A549 (cell line): Measurements from ENCODE around the gene CPAMD8. TPM values are rescaled to one million over a fixed set of nuclear protein-coding genes. Genes with fewer than 3 reads are reported as not detected.

ENCODE experiments used
- ATAC-seq, 2 experiments: fragments of 200-7000 bp in 1 of 2; fragments of >200 bp in 1 of 2; cut with Nextera tagmentation in 1 of 2; cut with Tn5 transposase in 1 of 2; 3 replicates each; pipeline versions ENCODE4 v1.8.0 to v1.9.1; 2018 to 2020; ENCODE audit warnings: mild to moderate bottlenecking in 1 of 2, moderate library complexity in 1 of 2
- CTCF ChIA-PET: fragments of 300-600 bp; sonication (Branson Sonifier 250); formaldehyde crosslinking; extraction: SDS; loops from one replicate; lab custom pipeline; 2021; ENCODE audit warnings: antibody characterized with exemption, inconsistent platforms; lab: Yijun Ruan, JAX
- POLR2A ChIA-PET: fragments of 350-600 bp; formaldehyde crosslinking; extraction: SDS; loops from one replicate; lab custom pipeline; 2021; ENCODE audit warnings: antibody characterized with exemption, inconsistent platforms; lab: Yijun Ruan, JAX
- DNase-seq, 2 experiments: peaks; one replicate each; pipeline versions ENCODE4 v3.0.0 to v3.0.0-alpha.2; 2011 to 2016; ENCODE audit warnings: low read depth in 1 of 2, low spot score in 1 of 2
- FAIRE-seq: peaks from 2 replicates; lab custom pipeline; 2011; peaks lifted over from hg19 to GRCh38; lab: Jason Lieb, UNC
- H3K27ac ChIP-seq, 2 experiments: fragments of >200 bp; sonication (Bioruptor Twin); formaldehyde crosslinking; 3 replicates each; pipeline ENCODE4 v1.5.1; 2016 to 2017
- H3K4me1 ChIP-seq: fragments of >200 bp; sonication (Bioruptor Twin); formaldehyde crosslinking; 3 replicates; pipeline ENCODE4 v1.6.1; 2016
- H3K4me2 ChIP-seq: fragments of >200 bp; sonication (Bioruptor Twin); formaldehyde crosslinking; 3 replicates; pipeline ENCODE4 v1.6.1; 2016
- H3K4me3 ChIP-seq: fragments of >200 bp; sonication (Bioruptor Twin); formaldehyde crosslinking; 3 replicates; pipeline ENCODE4 v1.5.1; 2016
- H3K9me3 ChIP-seq: fragments of >200 bp; sonication (Bioruptor Twin); formaldehyde crosslinking; 3 replicates; pipeline ENCODE4 v1.6.1; 2016
- EHF ChIP-seq: fragments of 250-450 bp; sonication (Bioruptor Pico); IDR thresholded peaks from 2 replicates; pipeline ENCODE4 v1.5.0; 2020; ENCODE audit warnings: mild to moderate bottlenecking
- EHMT2 ChIP-seq: fragments of 200-600 bp; sonication (generic); IDR thresholded peaks from 2 replicates; pipeline ENCODE4 v1.6.1; 2016; ENCODE audit warnings: antibody characterized with exemption, low read depth, mild to moderate bottlenecking, moderate library complexity
- FOSB ChIP-seq: fragments of 250-450 bp; sonication (Bioruptor Pico); IDR thresholded peaks from 2 replicates; pipeline ENCODE4 v1.5.0; 2020; ENCODE audit warnings: mild to moderate bottlenecking, moderate library complexity
- FOSL2 ChIP-seq, 2 experiments: fragments of 450-650 bp in 1 of 2; fragments of >200 bp in 1 of 2; sonication (Bioruptor Twin) in 1 of 2; formaldehyde crosslinking; IDR thresholded peaks; 2 replicates each; pipeline versions ENCODE4 v1.5.0 to v1.6.1; 2016 to 2020; ENCODE audit warnings: mild to moderate bottlenecking in 1 of 2, moderate library complexity in 1 of 2
- FOXS1 ChIP-seq: fragments of 250-450 bp; sonication (Bioruptor Pico); IDR thresholded peaks from 2 replicates; pipeline ENCODE4 v1.5.0; 2020; ENCODE audit warnings: mild to moderate bottlenecking, moderate library complexity
- HOXA7 ChIP-seq: fragments of 250-450 bp; sonication (Bioruptor Pico); IDR thresholded peaks from 2 replicates; pipeline ENCODE4 v1.5.0; 2020; ENCODE audit warnings: mild to moderate bottlenecking, moderate library complexity
- MAFK ChIP-seq: fragments of 450-650 bp; IDR thresholded peaks from 2 replicates; pipeline ENCODE4 v1.6.1; 2014; ENCODE audit not compliant: partially characterized antibody
- MAZ ChIP-seq: fragments of 150-350 bp; IDR thresholded peaks from 2 replicates; pipeline ENCODE4 v1.6.1; 2014; ENCODE audit warnings: antibody characterized with exemption, low read depth, low read length, borderline replicate concordance
- MYC ChIP-seq: IDR thresholded peaks from 2 replicates; pipeline ENCODE4 v1.6.1; 2012; ENCODE audit warnings: mild to moderate bottlenecking, inconsistent platforms, low read length, improper control_type of control experiment, borderline replicate concordance
- NPAS2 ChIP-seq: fragments of 250-450 bp; sonication (Bioruptor Pico); IDR thresholded peaks from 2 replicates; pipeline ENCODE4 v1.8.0; 2022; ENCODE audit warnings: mild to moderate bottlenecking, moderate library complexity, borderline replicate concordance
- RAD21 ChIP-seq, 2 experiments: fragments of >200 bp in 1 of 2; sonication (Bioruptor Twin) in 1 of 2; formaldehyde crosslinking in 1 of 2; IDR thresholded peaks in 1 of 2; conservative IDR thresholded peaks in 1 of 2; 2 replicates in 1 of 2; 3 replicates in 1 of 2; pipeline ENCODE4 v1.6.1; 2012 to 2018; ENCODE audit warnings: inconsistent platforms in 1 of 2
- RCOR1 ChIP-seq: fragments of 150-350 bp; IDR thresholded peaks from 2 replicates; pipeline ENCODE4 v1.6.1; 2014; ENCODE audit warnings: antibody characterized with exemption, low read length, low read depth
- RFX5 ChIP-seq: fragments of 450-650 bp; IDR thresholded peaks from 2 replicates; pipeline ENCODE4 v1.7.1; 2014; ENCODE audit warnings: antibody characterized with exemption, mild to moderate bottlenecking, moderate library complexity
- RNF2 ChIP-seq: fragments of 200-600 bp; sonication (generic); IDR thresholded peaks from 2 replicates; pipeline ENCODE4 v1.6.1; 2016; ENCODE audit warnings: low read depth, mild to moderate bottlenecking, antibody characterized with exemption, moderate library complexity, borderline replicate concordance
- SMC3 ChIP-seq: fragments of >200 bp; sonication (Bioruptor Twin); formaldehyde crosslinking; IDR thresholded peaks from 3 replicates; pipeline ENCODE4 v1.6.1; 2018; ENCODE audit warnings: inconsistent platforms
- SREBF2 ChIP-seq: fragments of 450-650 bp; IDR thresholded peaks from 2 replicates; pipeline ENCODE4 v1.6.1; 2014; ENCODE audit warnings: mild to moderate bottlenecking, moderate library complexity
- TFCP2L1 ChIP-seq: fragments of 250-450 bp; sonication (Bioruptor Pico); IDR thresholded peaks from 2 replicates; pipeline ENCODE4 v1.5.0; 2021; ENCODE audit warnings: mild to moderate bottlenecking
- ZC3H11A ChIP-seq: fragments of 450-650 bp; IDR thresholded peaks from 2 replicates; pipeline ENCODE4 v1.6.1; 2014; ENCODE audit warnings: antibody characterized with exemption, mild to moderate bottlenecking
- ZFP36 ChIP-seq: fragments of 450-650 bp; IDR thresholded peaks from 2 replicates; pipeline ENCODE4 v1.6.1; 2014; ENCODE audit warnings: borderline replicate concordance; ENCODE audit not compliant: partially characterized antibody
- ZNF302 ChIP-seq: fragments of 250-450 bp; sonication (Bioruptor Pico); IDR thresholded peaks from 2 replicates; pipeline ENCODE4 v1.9.0; 2021; ENCODE audit warnings: inconsistent platforms, mild to moderate bottlenecking, moderate library complexity
- WGBS: methylation state at CpG from one replicate; pipeline ENCODE4 v1.1.6; 2017; ENCODE audit errors: missing lambda C conversion rate; 5-methylcytosine and 5-hydroxymethylcytosine counted together
- polyA plus RNA-seq, 4 experiments: library from polyadenylated mRNA; depleted of rRNA in 3 of 4; stranded (reverse); fragments of >200 nt; fragmentation: RNase III in 1 of 4; extraction: RNeasy Plus Mini Kit Qiagen cat#74134 plus additional on column Dnase treatment in 1 of 4; gene quantifications; 2 replicates in 3 of 4; 3 replicates in 1 of 4; pipeline ENCODE4 v1.2.3, GENCODE V29; 2011 to 2017
- TF ChIP-seq, protein P1 (sequence below): fragments of >200 bp; sonication (Bioruptor Twin); formaldehyde crosslinking; IDR thresholded peaks from 3 replicates; pipeline ENCODE4 v1.5.1; 2016
- TF ChIP-seq, protein P2 (sequence below): fragments of >200 bp; sonication (Bioruptor Twin); formaldehyde crosslinking; IDR thresholded peaks from 2 replicates; pipeline ENCODE4 v1.6.1; 2016
- TF ChIP-seq, protein P3 (sequence below): fragments of 150-350 bp; IDR thresholded peaks from 2 replicates; pipeline ENCODE4 v1.6.1; 2014; ENCODE audit warnings: low read depth, mild to moderate bottlenecking, low read length
- TF ChIP-seq, protein P4 (sequence below): IDR thresholded peaks from 2 replicates; pipeline ENCODE4 v1.6.1; 2012

CPAMD8 gene
- polyA plus RNA-seq, 2 of the 4 experiments (the other 2 are of a cell fraction), result 0.03 TPM; not detected in 1

DNA sequence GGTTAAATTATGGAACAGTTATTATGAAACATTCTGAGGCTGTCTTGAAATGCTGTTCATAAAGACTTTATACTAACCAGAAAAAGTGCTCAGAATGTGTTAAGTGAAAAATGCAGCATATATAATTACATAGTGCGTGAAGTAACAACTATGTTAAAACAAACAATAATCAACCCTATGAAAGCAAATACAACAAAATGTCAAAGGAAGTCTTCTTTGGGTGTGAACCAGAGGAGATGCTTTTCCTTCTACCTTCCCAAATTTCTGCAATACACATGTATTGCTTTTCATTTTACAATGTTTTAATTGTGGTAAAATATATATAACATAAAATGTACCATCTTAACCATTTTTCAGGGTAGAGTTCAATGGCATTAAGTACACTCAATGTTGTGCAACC, 92.1 kb downstream of the CPAMD8 start (continued):
- TF ChIP-seq ZC3H11A (no peak), SMC3 (no peak), MAZ (no peak), FOXS1 (CRISPR knock-in tag) (no peak), FOSL2 (IDR thresholded peaks at IDR 0.05) (no peak), FOSL2 (CRISPR knock-in tag; IDR thresholded peaks at IDR 0.05) (no peak), MYC (no peak), HOXA7 (CRISPR knock-in tag) (no peak), NPAS2 (no peak)
- TF ChIP-seq, protein P1, sequence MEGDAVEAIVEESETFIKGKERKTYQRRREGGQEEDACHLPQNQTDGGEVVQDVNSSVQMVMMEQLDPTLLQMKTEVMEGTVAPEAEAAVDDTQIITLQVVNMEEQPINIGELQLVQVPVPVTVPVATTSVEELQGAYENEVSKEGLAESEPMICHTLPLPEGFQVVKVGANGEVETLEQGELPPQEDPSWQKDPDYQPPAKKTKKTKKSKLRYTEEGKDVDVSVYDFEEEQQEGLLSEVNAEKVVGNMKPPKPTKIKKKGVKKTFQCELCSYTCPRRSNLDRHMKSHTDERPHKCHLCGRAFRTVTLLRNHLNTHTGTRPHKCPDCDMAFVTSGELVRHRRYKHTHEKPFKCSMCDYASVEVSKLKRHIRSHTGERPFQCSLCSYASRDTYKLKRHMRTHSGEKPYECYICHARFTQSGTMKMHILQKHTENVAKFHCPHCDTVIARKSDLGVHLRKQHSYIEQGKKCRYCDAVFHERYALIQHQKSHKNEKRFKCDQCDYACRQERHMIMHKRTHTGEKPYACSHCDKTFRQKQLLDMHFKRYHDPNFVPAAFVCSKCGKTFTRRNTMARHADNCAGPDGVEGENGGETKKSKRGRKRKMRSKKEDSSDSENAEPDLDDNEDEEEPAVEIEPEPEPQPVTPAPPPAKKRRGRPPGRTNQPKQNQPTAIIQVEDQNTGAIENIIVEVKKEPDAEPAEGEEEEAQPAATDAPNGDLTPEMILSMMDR, result no peak
- TF ChIP-seq, protein P2, sequence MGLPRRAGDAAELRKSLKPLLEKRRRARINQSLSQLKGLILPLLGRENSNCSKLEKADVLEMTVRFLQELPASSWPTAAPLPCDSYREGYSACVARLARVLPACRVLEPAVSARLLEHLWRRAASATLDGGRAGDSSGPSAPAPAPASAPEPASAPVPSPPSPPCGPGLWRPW, result no peak
- TF ChIP-seq, protein P3, sequence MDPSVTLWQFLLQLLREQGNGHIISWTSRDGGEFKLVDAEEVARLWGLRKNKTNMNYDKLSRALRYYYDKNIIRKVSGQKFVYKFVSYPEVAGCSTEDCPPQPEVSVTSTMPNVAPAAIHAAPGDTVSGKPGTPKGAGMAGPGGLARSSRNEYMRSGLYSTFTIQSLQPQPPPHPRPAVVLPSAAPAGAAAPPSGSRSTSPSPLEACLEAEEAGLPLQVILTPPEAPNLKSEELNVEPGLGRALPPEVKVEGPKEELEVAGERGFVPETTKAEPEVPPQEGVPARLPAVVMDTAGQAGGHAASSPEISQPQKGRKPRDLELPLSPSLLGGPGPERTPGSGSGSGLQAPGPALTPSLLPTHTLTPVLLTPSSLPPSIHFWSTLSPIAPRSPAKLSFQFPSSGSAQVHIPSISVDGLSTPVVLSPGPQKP, result no peak
- TF ChIP-seq, all 56 proteins: peak for 0

DNA sequence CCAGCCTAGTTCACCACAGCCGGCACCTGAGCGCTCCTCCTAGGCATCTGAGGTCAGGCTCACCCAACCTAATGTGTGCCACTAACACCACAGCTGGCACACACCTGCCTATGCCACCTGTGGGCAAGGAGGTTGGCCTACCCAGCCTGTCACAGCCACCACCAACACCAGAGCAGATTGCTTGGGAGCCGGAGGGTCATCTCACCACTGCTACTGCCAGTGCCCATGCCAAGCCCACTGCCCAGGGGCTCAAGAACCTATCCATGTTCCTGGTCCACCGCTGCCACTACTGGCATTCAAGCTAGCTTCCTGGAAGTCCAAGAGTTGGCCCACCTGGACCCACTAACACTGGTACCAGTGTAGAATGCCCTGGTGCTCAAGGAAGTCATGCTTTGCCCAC, 95.3 kb downstream of the CPAMD8 start:
- TF ChIP-seq SMC3 (no peak), EHMT2 (no peak), MAFK (no peak), SREBF2 (no peak), EHF (no peak), RNF2 (no peak), FOXS1 (CRISPR knock-in tag) (no peak), RAD21 (conservative IDR thresholded peaks at IDR 0.05 in 1 of 2, IDR thresholded peaks at IDR 0.05 in 1 of 2) (no peak), RFX5 (no peak), RCOR1 (no peak), FOSB (CRISPR knock-in tag) (no peak), ZFP36 (no peak), TFCP2L1 (CRISPR knock-in tag) (no peak), ZNF302 (CRISPR knock-in tag) (no peak)
- TF ChIP-seq, protein P4, sequence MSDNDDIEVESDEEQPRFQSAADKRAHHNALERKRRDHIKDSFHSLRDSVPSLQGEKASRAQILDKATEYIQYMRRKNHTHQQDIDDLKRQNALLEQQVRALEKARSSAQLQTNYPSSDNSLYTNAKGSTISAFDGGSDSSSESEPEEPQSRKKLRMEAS, result no peak
- DNase-seq, result no peak
- Histone ChIP-seq H3K4me1 (no peaks in the 10 kb centered on the region), H3K4me2 (no peak overlapping the region), H3K9me3 (peaks cover 12% of the 10 kb centered on the region; the same call in 2 of the 3 replicates), H3K4me3 (no peak overlapping the region), H3K27ac (no peak overlapping the region)
- ChIA-PET POLR2A (no interaction called here), CTCF (interaction anchor here (0.9 kb wide), 1 partner anchor 20 kb away, joined by 3 read pairs; no protein-coding TSS in a partner anchor)
- FAIRE-seq, result no peak
- WGBS, result 33% methylated on average over 1 of the region's 4 CpGs
- no peak for ATAC-seq
